Caco-2 (cell line): Measurements from ENCODE around the gene ETV3L. TPM values are rescaled to one million over a fixed set of nuclear protein-coding genes. Genes with fewer than 3 reads are reported as not detected.

Experiments used
- BruUV-seq: library from RNA; stranded (reverse); fragments of 400-500 nt; replicated peaks from 2 replicates; lab custom pipeline; 2021; lab: Mats Ljungman, UMichigan
- CTCF ChIA-PET: fragments of 300-600 bp; sonication (Branson Sonifier 250); formaldehyde crosslinking; loops from one replicate; lab custom pipeline; 2022; ENCODE audit warnings: antibody characterized with exemption; lab: Charles Lee
- POLR2A ChIA-PET: fragments of 300-600 bp; sonication (Branson Sonifier 250); formaldehyde crosslinking; loops from one replicate; lab custom pipeline; 2022; ENCODE audit warnings: antibody characterized with exemption; lab: Charles Lee
- DNase-seq, 2 experiments: peaks; one replicate each; pipeline versions ENCODE4 v3.0.0 to v3.0.0-alpha.2; 2020 to 2022
- H3K27me3 ChIP-seq: replicated peaks from 2 replicates; pipeline ENCODE4 v1.6.0; 2011; ENCODE audit warnings: low read length; ENCODE audit not compliant: control insufficient read depth, insufficient read depth
- H3K36me3 ChIP-seq: 2 replicates; pipeline ENCODE4 v1.5.1; 2011; ENCODE audit warnings: low read length; ENCODE audit not compliant: control insufficient read depth, insufficient read depth
- H3K4me1 ChIP-seq: fragments of 250-450 bp; sonication (Bioruptor Pico); 2 replicates; pipeline ENCODE4 v1.5.1; 2020; ENCODE audit warnings: mild to moderate bottlenecking
- H3K4me3 ChIP-seq: 2 replicates; pipeline ENCODE4 v1.5.1; 2011; ENCODE audit warnings: low read depth, mild to moderate bottlenecking, control low read depth, low read length
- H3K9me3 ChIP-seq: fragments of 250-450 bp; sonication (Bioruptor Pico); 2 replicates; pipeline ENCODE4 v1.5.1; 2020; ENCODE audit warnings: mild to moderate bottlenecking, moderate library complexity
- H3K27ac Mint-ChIP-seq: one replicate; pipeline ENCODE4 v1.8.0; 2022; ENCODE audit warnings: mixed read lengths; ENCODE audit not compliant: unreplicated experiment
- H3K27me3 Mint-ChIP-seq: one replicate; pipeline ENCODE4 v1.8.0; 2022; ENCODE audit warnings: mixed read lengths; ENCODE audit not compliant: insufficient read depth, unreplicated experiment
- H3K36me3 Mint-ChIP-seq: one replicate; pipeline ENCODE4 v1.8.0; 2022; ENCODE audit warnings: mild to moderate bottlenecking, mixed read lengths; ENCODE audit not compliant: insufficient read depth, unreplicated experiment
- H3K4me1 Mint-ChIP-seq: one replicate; pipeline ENCODE4 v1.8.0; 2022; ENCODE audit warnings: low read depth, mixed read lengths; ENCODE audit not compliant: unreplicated experiment
- H3K4me3 Mint-ChIP-seq: one replicate; pipeline ENCODE4 v1.8.0; 2022; ENCODE audit warnings: mild to moderate bottlenecking, moderate library complexity, mixed read lengths; ENCODE audit not compliant: unreplicated experiment
- H3K9me3 Mint-ChIP-seq: one replicate; pipeline ENCODE4 v1.8.0; 2022; ENCODE audit warnings: mixed read lengths; ENCODE audit not compliant: unreplicated experiment
- intact Hi-C: fragments of 100-400 bp; cut with micrococcal nuclease; formaldehyde crosslinking; loops from one replicate; pipeline ENCODE4 v1.10.0; 2022; ENCODE audit not compliant: unreplicated experiment
- total RNA-seq: library from RNA; stranded (reverse); gene quantifications from 2 replicates; pipeline ENCODE4 v1.2.3, GENCODE V29; 2022
- TF ChIP-seq, protein P1 (sequence below), 2 experiments: fragments of 200-600 bp in 1 of 2; IDR thresholded peaks; 1 replicate in 1 of 2; 2 replicates in 1 of 2; pipeline versions ENCODE4 v1.5.1 to v1.8.0; 2011 to 2022; ENCODE audit warnings: antibody characterized with exemption in 1 of 2, control low read depth in 1 of 2, inconsistent platforms in 1 of 2, low read depth in 1 of 2, low read length in 1 of 2, mild to moderate bottlenecking in 1 of 2, moderate library complexity in 1 of 2; ENCODE audit not compliant: insufficient read depth in 1 of 2, severe bottlenecking in 1 of 2, unreplicated experiment in 1 of 2

The ETV3L gene
- total RNA-seq, 1 experiment from 2014 or later = not detected

DNA sequence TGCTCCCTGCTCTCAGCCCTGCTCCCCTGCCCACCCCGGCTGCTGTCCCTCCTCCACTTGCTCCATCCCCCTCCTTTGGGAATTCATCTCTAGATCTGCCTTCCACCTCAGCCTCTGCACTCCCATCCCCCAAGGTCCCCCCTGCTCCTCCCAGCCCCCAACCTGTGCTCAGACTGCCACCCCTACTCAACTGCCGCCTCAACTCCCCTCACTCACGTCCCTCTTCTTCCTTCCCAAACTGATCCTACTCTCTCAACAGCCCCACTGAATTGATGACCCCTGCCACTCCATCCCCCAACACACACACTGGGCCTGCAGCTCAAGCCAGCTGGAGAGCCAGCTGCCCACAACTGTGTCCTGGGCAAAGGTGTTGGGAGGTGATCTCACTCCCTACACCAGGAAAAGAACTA, 15.8 kb upstream of the ETV3L start:
- Mint-ChIP-seq H3K9me3 (no peaks in the 10 kb centered on the region), H3K4me3 (no peak overlapping the region), H3K27ac (no peak overlapping the region), H3K36me3 (no peaks in the 10 kb centered on the region), H3K27me3 (no peaks in the 10 kb centered on the region), H3K4me1 (peaks cover 5% of the 10 kb centered on the region)
- DNase-seq = peak in 1 of 2 experiments; percentile 25
- CTCF ChIA-PET = no interaction called here
- BruUV-seq = no TSS peak
- H3K27me3 ChIP-seq = no peaks in the 10 kb centered on the region
- no peaks in the 10 kb centered on the region for H3K36me3 ChIP-seq
- TF ChIP-seq, protein P1, sequence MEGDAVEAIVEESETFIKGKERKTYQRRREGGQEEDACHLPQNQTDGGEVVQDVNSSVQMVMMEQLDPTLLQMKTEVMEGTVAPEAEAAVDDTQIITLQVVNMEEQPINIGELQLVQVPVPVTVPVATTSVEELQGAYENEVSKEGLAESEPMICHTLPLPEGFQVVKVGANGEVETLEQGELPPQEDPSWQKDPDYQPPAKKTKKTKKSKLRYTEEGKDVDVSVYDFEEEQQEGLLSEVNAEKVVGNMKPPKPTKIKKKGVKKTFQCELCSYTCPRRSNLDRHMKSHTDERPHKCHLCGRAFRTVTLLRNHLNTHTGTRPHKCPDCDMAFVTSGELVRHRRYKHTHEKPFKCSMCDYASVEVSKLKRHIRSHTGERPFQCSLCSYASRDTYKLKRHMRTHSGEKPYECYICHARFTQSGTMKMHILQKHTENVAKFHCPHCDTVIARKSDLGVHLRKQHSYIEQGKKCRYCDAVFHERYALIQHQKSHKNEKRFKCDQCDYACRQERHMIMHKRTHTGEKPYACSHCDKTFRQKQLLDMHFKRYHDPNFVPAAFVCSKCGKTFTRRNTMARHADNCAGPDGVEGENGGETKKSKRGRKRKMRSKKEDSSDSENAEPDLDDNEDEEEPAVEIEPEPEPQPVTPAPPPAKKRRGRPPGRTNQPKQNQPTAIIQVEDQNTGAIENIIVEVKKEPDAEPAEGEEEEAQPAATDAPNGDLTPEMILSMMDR (IDR thresholded peaks at IDR 0.05; ENCODE audit: insufficient read depth in 1 of 2, low read depth in 1 of 2, low read length in 1 of 2, severe bottlenecking in 1 of 2, unreplicated experiment in 1 of 2) = no peak
- no peak overlapping the region for H3K4me3 ChIP-seq
- intact Hi-C loops = no loop called here
- no peaks in the 10 kb centered on the region for H3K4me1 ChIP-seq
- H3K9me3 ChIP-seq = no peaks in the 10 kb centered on the region
- POLR2A ChIA-PET = no interaction called here

DNA sequence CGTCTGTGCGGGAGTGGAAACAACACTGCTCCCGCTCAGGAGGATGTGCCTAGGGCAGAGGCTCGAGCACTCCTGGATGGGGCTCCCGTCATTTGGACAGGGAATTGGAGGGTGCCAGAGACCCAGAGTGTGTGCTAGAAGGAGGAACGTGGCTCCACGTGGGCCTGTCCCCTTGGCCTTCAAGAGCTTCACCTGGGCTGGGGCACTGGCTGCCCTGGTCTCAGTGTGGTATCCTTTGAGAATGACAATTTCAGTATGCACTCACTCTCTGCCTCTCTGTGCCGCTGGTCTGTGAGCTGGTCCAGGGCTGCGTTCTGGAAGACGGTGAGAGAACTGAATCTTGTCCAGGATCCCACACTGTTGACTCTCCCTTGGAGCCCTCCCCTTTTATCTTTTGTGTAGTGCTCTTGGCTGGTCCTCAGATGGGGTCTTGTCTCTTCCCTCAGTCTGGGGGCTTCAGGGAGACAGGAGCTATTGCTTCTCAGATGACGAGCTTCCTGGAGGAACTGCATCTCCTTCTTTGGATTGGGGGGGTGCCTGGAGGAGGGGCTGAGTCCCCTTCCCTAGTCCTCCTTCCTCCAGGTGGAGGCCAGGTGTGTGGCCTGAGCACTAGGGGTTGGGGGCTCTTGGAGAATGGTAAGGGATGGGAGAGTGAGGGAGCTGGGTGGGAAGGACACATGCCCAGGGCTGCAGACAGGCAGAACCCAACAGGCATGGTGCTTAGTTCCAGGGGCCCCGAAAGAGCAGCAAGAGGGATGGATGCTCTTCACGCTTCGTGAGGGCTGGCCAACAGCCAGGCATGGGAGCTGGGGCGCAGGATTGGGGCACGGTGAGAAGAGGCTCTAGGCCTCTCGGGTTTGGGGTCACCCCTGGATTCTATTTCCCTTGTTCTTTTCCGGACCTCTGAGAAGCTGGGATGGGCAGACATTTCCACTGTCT, 14.8 kb upstream of the ETV3L start:
- Mint-ChIP-seq H3K27ac (no peak overlapping the region), H3K27me3 (no peaks in the 10 kb centered on the region), H3K36me3 (no peaks in the 10 kb centered on the region), H3K4me3 (no peak overlapping the region), H3K9me3 (no peaks in the 10 kb centered on the region), H3K4me1 (peaks cover 5% of the 10 kb centered on the region)
- no TSS peak for BruUV-seq
- intact Hi-C loops = no loop called here
- TF ChIP-seq, protein P1 (IDR thresholded peaks at IDR 0.05; ENCODE audit: insufficient read depth in 1 of 2, low read depth in 1 of 2, low read length in 1 of 2, severe bottlenecking in 1 of 2, unreplicated experiment in 1 of 2) = no peak
- Histone ChIP-seq H3K4me1 (no peaks in the 10 kb centered on the region), H3K4me3 (no peak overlapping the region), H3K36me3 (no peaks in the 10 kb centered on the region), H3K9me3 (no peaks in the 10 kb centered on the region), H3K27me3 (no peaks in the 10 kb centered on the region; the same call in 1 of the 2 replicates)
- POLR2A ChIA-PET = no interaction called here
- CTCF ChIA-PET = interaction anchor here (0.6 kb wide), 1 partner anchor 25 kb away, joined by 3 read pairs; no protein-coding TSS in a partner anchor
- peak in 1 of 2 experiments; percentile 19 for DNase-seq

DNA sequence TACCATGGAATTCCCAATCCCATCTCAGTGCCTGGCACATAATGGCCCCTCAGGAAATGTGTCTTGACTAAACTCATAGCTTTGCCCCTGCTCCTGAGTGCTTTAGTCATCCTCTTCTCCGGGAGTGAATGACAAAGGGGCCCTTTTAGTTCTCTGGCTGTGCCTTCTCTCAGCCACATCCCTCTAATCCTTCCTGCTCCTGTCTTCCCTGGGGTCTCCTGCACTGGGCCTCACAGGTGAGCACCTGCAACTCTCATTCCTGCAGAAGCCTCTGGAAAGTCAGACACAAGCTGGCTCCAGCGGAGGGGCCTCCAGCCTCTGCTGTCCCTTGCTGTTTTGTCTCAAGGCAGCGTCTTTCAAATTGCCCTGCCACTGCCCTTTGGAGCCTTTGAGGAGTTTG, 14.0 kb upstream of the ETV3L start:
- Histone ChIP-seq H3K36me3 (no peaks in the 10 kb centered on the region), H3K27me3 (no peaks in the 10 kb centered on the region; the same call in 1 of the 2 replicates), H3K9me3 (no peaks in the 10 kb centered on the region), H3K4me3 (no peak overlapping the region), H3K4me1 (no peaks in the 10 kb centered on the region)
- H3K27me3 Mint-ChIP-seq = no peaks in the 10 kb centered on the region
- ChIA-PET CTCF (no interaction called here), POLR2A (no interaction called here)
- no peak overlapping the region for H3K4me3 Mint-ChIP-seq
- intact Hi-C loops = no loop called here
- H3K36me3 Mint-ChIP-seq = no peaks in the 10 kb centered on the region
- DNase-seq = peak in 1 of 2 experiments; percentile 22
- no peak overlapping the region for H3K27ac Mint-ChIP-seq
- no peaks in the 10 kb centered on the region for H3K9me3 Mint-ChIP-seq
- H3K4me1 Mint-ChIP-seq = peaks cover 5% of the 10 kb centered on the region
- TF ChIP-seq, protein P1 (IDR thresholded peaks at IDR 0.05; ENCODE audit: insufficient read depth in 1 of 2, low read depth in 1 of 2, low read length in 1 of 2, severe bottlenecking in 1 of 2, unreplicated experiment in 1 of 2) = no peak
- no TSS peak for BruUV-seq
